H1 (cell line): Measurements from ENCODE around the gene LCP1.

Experiments
- EZH2 ChIP-seq: fragments of 200-600 bp; sonication (generic); IDR thresholded peaks from 2 replicates; pipeline ENCODE4 v1.7.1; 2012; ENCODE audit warnings: low read depth, mild to moderate bottlenecking, moderate library complexity, low read length, inconsistent platforms; ENCODE audit not compliant: severe bottlenecking
- HDAC2 ChIP-seq, 2 experiments: fragments of 300-600 bp in 1 of 2; sonication (generic) in 1 of 2; IDR thresholded peaks; 2 replicates each; pipeline ENCODE4 v1.6.1; 2011 to 2012; ENCODE audit warnings: low read depth in 2 of 2, low read length in 2 of 2, mild to moderate bottlenecking in 2 of 2, moderate library complexity in 2 of 2, borderline replicate concordance in 1 of 2, inconsistent platforms in 1 of 2
- JUN ChIP-seq: IDR thresholded peaks from 2 replicates; pipeline ENCODE4 v1.6.1; 2011; ENCODE audit warnings: low read depth, mild to moderate bottlenecking, improper control_type of control experiment, low read length
- JUND ChIP-seq: IDR thresholded peaks from 2 replicates; pipeline ENCODE4 v1.6.1; 2011; ENCODE audit warnings: mild to moderate bottlenecking, improper control_type of control experiment, low read length
- NRF1 ChIP-seq: IDR thresholded peaks from 2 replicates; pipeline ENCODE4 v1.6.1; 2011; ENCODE audit warnings: mild to moderate bottlenecking, low read depth, low read length, improper control_type of control experiment
- POLR2A ChIP-seq, 2 experiments: IDR thresholded peaks; 1 replicate in 1 of 2; 2 replicates in 1 of 2; pipeline ENCODE4 v1.6.1; 2011; ENCODE audit warnings: low read depth in 2 of 2, low read length in 2 of 2, mild to moderate bottlenecking in 2 of 2; ENCODE audit errors: control extremely low read depth in 1 of 2
- RFX5 ChIP-seq: IDR thresholded peaks from 2 replicates; pipeline ENCODE4 v1.6.1; 2011; ENCODE audit warnings: low read depth, low read length, improper control_type of control experiment, borderline replicate concordance
- SP2 ChIP-seq: IDR thresholded peaks from 2 replicates; pipeline ENCODE4 v1.6.1; 2012; ENCODE audit warnings: mild to moderate bottlenecking, low read length, inconsistent platforms
- SP4 ChIP-seq: IDR thresholded peaks from 2 replicates; pipeline ENCODE4 v1.6.1; 2012; ENCODE audit warnings: low read length, inconsistent platforms
- TAF1 ChIP-seq: IDR thresholded peaks from 2 replicates; pipeline ENCODE4 v1.6.1; 2011; ENCODE audit warnings: mild to moderate bottlenecking, low read depth, low read length
- TEAD4 ChIP-seq: IDR thresholded peaks from 2 replicates; pipeline ENCODE4 v1.6.1; 2012; ENCODE audit warnings: low read depth, low read length, inconsistent platforms, mixed read lengths
- TF ChIP-seq, protein P1 (sequence below), 3 experiments: IDR thresholded peaks; 1 replicate in 2 of 3; 2 replicates in 1 of 3; pipeline versions ENCODE4 v1.5.1 to v1.6.1; 2011; ENCODE audit warnings: low read length in 3 of 3, mild to moderate bottlenecking in 3 of 3, inconsistent platforms in 2 of 3, low read depth in 1 of 3, moderate library complexity in 1 of 3; ENCODE audit not compliant: insufficient read depth in 1 of 3; ENCODE audit errors: control extremely low read depth in 1 of 3
- TF ChIP-seq, protein P2 (sequence below): IDR thresholded peaks from 2 replicates; pipeline ENCODE4 v1.6.1; 2012; ENCODE audit warnings: low read length, inconsistent platforms

DNA sequence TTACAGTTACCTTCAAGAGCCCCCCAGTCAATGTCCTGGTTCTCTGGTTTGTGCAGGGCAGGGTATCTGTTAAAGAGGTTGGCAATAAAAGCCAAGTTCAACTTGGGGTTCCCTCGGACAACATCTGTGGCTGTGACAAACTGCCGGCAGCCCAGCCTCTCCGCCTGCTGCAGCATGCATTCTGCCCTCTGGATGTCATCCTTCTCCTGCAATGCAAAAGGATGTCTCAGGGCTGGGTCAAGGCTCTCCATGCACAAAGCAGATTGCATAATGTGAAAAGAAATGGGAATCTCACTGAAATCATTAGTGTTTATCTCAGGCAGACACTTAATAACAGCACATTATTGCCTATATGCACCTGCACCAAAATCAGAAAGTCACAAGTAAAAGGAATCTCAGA lies 35.1 kb downstream of the LCP1 start:
- TF ChIP-seq, protein P1, sequence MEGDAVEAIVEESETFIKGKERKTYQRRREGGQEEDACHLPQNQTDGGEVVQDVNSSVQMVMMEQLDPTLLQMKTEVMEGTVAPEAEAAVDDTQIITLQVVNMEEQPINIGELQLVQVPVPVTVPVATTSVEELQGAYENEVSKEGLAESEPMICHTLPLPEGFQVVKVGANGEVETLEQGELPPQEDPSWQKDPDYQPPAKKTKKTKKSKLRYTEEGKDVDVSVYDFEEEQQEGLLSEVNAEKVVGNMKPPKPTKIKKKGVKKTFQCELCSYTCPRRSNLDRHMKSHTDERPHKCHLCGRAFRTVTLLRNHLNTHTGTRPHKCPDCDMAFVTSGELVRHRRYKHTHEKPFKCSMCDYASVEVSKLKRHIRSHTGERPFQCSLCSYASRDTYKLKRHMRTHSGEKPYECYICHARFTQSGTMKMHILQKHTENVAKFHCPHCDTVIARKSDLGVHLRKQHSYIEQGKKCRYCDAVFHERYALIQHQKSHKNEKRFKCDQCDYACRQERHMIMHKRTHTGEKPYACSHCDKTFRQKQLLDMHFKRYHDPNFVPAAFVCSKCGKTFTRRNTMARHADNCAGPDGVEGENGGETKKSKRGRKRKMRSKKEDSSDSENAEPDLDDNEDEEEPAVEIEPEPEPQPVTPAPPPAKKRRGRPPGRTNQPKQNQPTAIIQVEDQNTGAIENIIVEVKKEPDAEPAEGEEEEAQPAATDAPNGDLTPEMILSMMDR (IDR thresholded peaks at IDR 0.05; ENCODE audit: control extremely low read depth in 1 of 3, insufficient read depth in 1 of 3, low read depth in 1 of 3, low read length in 3 of 3): peak; percentile 63 to 72 (median 63)
- TF ChIP-seq TEAD4 (peak; percentile 30; the same call in 1 of the 2 replicates), RFX5 (no peak), NRF1 (no peak), HDAC2 (IDR thresholded peaks at IDR 0.05; ENCODE audit: borderline replicate concordance in 1 of 2, low read depth in 2 of 2, low read length in 2 of 2) (no peak), JUND (no peak), POLR2A (IDR thresholded peaks at IDR 0.05; ENCODE audit: control extremely low read depth in 1 of 2, low read depth in 2 of 2, low read length in 2 of 2) (no peak), SP2 (no peak), TAF1 (no peak), JUN (no peak), EZH2 (no peak), SP4 (no peak)
- TF ChIP-seq, protein P2, sequence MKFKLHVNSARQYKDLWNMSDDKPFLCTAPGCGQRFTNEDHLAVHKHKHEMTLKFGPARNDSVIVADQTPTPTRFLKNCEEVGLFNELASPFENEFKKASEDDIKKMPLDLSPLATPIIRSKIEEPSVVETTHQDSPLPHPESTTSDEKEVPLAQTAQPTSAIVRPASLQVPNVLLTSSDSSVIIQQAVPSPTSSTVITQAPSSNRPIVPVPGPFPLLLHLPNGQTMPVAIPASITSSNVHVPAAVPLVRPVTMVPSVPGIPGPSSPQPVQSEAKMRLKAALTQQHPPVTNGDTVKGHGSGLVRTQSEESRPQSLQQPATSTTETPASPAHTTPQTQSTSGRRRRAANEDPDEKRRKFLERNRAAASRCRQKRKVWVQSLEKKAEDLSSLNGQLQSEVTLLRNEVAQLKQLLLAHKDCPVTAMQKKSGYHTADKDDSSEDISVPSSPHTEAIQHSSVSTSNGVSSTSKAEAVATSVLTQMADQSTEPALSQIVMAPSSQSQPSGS: no peak
